Measurements from ENCODE around the gene VPS16.

- TF ChIP-seq EZH2phosphoT487 (IDR thresholded peaks at IDR 0.05; ENCODE audit: borderline replicate concordance, low read length), result no peak
- no peak for TF ChIP-seq CTCF (conservative IDR thresholded peaks at IDR 0.05; ENCODE audit: low read depth, low read length)
Measured at GRCh38 chr20:2888224-2888955, 47.8 kb downstream of the VPS16 start.

Data from PC-3 (cell line).